ENCODE measurements around the gene CUBN.

DNA sequence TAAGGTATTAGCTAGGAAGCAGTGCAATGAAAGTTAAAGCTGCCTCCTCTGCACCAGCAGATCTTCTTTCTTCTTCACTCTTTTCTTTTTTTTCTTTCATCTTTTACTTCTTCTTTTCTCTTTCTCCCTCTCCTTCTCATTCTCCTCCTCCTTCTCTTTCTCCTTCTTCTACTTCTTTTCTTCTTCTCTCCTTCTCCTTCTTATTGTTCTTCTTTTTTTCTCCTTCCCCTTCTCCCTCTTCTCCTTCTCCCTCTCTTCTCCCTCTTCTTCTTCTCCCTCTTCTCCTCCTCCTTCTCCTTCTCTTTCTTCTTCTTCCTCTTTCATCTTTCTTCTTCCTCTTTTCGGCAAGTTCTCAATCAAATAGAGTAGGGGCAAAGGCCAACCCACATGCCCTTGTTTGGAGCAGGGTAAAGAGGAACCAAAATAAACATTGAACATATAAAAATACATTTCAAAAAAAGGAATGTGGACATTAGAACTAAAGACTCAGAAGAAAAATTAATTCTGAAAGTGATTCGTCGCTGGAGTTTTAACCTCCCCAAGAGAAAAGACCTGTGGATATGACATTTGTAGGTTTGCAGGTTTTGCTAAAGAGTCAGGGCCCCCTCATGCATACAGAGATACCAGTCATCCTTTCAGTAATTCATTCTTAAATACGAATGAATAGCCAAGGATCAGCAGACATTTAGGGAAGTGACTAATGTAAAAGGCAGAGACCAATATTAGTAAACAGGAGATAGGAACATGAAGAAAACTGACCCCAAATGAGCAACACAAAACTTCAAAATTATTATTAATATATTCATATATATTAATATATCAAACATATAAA, 219.4 kb downstream of the CUBN start:
- no peak for TF ChIP-seq EZH2 (IDR thresholded peaks at IDR 0.05; ENCODE audit: low read depth)
- TF ChIP-seq, protein P1, sequence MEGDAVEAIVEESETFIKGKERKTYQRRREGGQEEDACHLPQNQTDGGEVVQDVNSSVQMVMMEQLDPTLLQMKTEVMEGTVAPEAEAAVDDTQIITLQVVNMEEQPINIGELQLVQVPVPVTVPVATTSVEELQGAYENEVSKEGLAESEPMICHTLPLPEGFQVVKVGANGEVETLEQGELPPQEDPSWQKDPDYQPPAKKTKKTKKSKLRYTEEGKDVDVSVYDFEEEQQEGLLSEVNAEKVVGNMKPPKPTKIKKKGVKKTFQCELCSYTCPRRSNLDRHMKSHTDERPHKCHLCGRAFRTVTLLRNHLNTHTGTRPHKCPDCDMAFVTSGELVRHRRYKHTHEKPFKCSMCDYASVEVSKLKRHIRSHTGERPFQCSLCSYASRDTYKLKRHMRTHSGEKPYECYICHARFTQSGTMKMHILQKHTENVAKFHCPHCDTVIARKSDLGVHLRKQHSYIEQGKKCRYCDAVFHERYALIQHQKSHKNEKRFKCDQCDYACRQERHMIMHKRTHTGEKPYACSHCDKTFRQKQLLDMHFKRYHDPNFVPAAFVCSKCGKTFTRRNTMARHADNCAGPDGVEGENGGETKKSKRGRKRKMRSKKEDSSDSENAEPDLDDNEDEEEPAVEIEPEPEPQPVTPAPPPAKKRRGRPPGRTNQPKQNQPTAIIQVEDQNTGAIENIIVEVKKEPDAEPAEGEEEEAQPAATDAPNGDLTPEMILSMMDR (conservative IDR thresholded peaks at IDR 0.05) = no peak
